ENCODE data around the gene TRPM4.

The TRPM4 gene

DNA sequence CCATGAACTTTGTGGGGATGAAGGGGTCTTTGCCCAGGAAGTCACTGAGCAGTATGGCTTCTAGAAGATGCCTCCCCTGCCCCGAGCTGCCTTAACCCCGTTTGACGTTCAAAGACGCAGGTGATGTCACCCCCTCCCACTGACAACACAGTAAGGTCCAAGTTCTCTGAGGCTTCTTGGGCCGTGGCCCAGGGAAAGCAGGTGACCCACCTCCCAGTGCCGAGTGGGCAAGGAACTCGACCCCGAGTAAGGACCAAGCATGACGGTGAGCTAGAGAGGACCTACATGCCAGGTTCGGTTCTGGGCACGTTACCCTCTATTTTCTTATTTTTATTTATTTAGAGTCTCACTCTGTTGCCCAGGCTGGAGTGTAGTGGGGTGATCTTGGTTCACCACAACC is 86.1 kb downstream of the TRPM4 start:
- DNase-seq: no peak

DNA sequence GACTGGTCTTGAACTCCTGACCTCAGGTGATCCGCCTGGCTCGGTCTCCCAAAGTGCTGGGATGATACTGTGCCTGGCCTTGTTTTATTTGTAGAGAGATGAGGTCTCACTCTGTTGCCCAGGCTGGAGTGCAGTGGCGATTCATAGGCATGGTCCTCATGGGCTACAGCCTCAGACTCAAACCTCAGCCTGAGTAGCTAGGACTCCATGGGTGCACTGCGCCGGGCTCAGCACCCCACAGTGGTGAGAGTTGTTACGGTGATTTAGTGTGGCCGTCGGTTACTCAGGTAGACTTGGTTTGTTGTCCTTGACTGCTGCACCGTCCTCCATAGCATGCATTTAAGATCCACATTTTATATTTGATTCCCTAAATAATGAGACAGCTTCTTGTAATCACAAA is 86.7 kb downstream of the TRPM4 start:
- DNase-seq: no peak

DNA sequence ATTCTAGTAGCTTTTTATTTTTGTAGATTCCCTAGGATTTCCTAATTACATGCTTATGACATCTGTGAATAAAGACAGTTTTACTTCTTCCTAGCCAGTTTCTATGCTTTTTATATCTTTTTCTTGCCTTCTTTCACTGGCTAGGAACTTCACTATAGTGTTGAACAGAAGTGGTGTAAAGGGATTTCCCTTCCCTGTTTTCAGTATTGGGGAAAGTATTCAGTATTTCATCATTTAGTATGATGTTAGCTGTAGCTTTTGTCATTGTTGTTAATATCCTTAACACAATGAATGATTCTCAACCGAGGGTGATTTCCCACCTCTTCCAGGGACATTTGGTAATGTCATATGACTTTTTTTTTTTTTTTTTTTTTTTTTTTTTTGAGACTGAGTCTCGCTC is 90.1 kb downstream of the TRPM4 start:
- no peak for DNase-seq

DNA sequence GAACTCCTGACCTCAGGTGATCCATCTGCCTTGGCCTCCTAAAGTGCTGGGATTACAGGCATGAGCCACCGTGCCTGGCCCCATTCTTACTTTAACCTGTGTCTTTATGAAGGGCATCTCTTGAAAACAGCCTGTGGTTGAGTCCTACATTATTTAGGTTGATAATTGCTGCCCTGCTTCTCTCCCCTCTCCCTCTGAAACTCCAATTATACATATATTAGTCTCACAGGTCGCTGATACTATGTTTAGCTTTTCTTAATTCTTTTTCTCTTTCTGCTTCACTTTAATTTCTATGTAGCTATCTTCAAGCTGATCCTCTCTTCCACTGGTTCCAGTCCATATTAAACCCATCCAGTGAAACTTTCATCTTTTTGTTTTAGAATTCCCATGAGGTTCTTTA is 92.3 kb downstream of the TRPM4 start:
- DNase-seq: no peak

DNA sequence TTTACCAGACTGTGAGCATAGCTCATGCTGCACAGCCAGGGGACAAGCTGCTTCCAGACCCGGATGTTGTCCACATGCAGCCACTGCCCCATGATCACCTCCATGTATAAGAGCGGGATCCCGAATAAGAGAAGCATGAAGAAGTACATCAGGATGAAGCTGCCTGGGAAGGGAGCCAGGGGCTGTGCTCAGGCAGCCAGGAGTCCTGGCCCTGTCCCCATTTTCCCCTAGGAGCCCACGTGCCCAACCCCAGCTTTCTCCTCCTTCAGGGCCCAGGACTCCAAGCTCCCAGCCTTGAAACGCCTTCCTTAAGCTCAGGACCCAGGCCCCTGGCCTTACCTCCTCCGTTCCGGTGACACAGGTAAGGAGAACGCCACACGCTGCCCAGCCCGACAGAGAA is 98.1 kb downstream of the TRPM4 start:
- no peak for DNase-seq

DNA sequence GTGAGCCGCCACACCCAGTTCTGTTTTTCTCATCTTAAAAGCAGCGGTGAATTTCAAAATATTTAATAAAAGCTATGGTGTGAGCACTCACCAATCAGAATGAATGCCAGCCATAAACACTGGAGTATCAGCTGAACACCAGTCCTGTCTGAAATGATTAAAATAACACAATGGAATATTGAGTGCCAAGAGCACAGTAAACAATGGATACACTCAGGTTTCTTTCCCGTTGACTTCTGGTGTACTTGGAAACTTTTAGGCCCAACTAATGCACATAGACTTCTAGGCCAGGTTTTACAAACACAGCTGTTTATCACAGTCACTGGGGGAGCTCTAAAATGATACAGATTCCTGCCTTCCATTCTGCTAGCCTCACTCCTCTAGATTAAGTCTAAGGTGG is 99.1 kb downstream of the TRPM4 start:
- no peak for DNase-seq
